Anterior cingulate cortex (tissue), 58 donors: Measurements from ENCODE around the gene TYSND1.
"Not testable (repeated sequence)": the region's sequence is repeated elsewhere in the genome, so short reads cannot be mapped to it uniquely, and the experiment has no call there.

Experiments used
- DNase-seq, 58 donors: peaks; one replicate each; lab custom pipeline; 2025; lab: John Stamatoyannopoulos, UW

Gene TYSND1

GRCh38 chr10:70115948-70116682 is 30.4 kb downstream of the TYSND1 start:
- DNase-seq, result peak in 17 of 58 donors; percentile 2 to 28 (median 14)

- no peak for DNase-seq
These were observed 31.6 kb downstream of the TYSND1 start for GRCh38 chr10:70114902-70115301.

- DNase-seq, result no peak
These were observed 34.4 kb downstream of the TYSND1 start for GRCh38 chr10:70112071-70112470.

GRCh38 chr10:70111496-70111895 is 35.0 kb downstream of the TYSND1 start:
- DNase-seq, result no peak

- DNase-seq, result no peak
These were observed 37.3 kb downstream of the TYSND1 start for GRCh38 chr10:70109064-70109729.

GRCh38 chr10:70106958-70107791 is 39.3 kb downstream of the TYSND1 start:
- DNase-seq, result no peak

- no peak for DNase-seq
These were observed 44.8 kb downstream of the TYSND1 start for GRCh38 chr10:70101668-70102067.

- DNase-seq, result not testable (repeated sequence)
These were observed 45.4 kb downstream of the TYSND1 start for GRCh38 chr10:70101068-70101562.

GRCh38 chr10:70098271-70098670 is 48.2 kb downstream of the TYSND1 start:
- DNase-seq, result no peak

GRCh38 chr10:70097459-70097858 is 49.0 kb downstream of the TYSND1 start:
- no peak for DNase-seq

GRCh38 chr10:70096705-70097420 is 49.6 kb downstream of the TYSND1 start:
- DNase-seq, result no peak

GRCh38 chr10:70096016-70096704 is 50.3 kb downstream of the TYSND1 start:
- no peak for DNase-seq

GRCh38 chr10:70094250-70094649 is 52.2 kb downstream of the TYSND1 start:
- DNase-seq, result no peak

- DNase-seq, result no peak
These were observed 53.1 kb downstream of the TYSND1 start for GRCh38 chr10:70093335-70093944.

- no peak for DNase-seq
These were observed 54.1 kb downstream of the TYSND1 start for GRCh38 chr10:70092389-70092718.

GRCh38 chr10:70090951-70091350 is 55.5 kb downstream of the TYSND1 start:
- no peak for DNase-seq

- DNase-seq, result no peak
These were observed 56.5 kb downstream of the TYSND1 start for GRCh38 chr10:70090013-70090412.

- no peak for DNase-seq
These were observed 58.2 kb downstream of the TYSND1 start for GRCh38 chr10:70088308-70088698.
